SK-N-SH (cell line): ENCODE results near the gene ZAP70.

Source experiments
- EZH2phosphoT487 ChIP-seq: fragments of 200-600 bp; sonication (generic); IDR thresholded peaks from 2 replicates; pipeline ENCODE4 v1.6.1; 2017; ENCODE audit warnings: low read depth, mixed run types, mild to moderate bottlenecking, antibody characterized with exemption, moderate library complexity, borderline replicate concordance
- GABPA ChIP-seq: IDR thresholded peaks from 2 replicates; pipeline ENCODE4 v1.4.0; 2012; ENCODE audit warnings: low read depth, mild to moderate bottlenecking
- JUND ChIP-seq: IDR thresholded peaks from 2 replicates; pipeline ENCODE4 v1.4.0; 2012
- RFX5 ChIP-seq: IDR thresholded peaks from 2 replicates; pipeline ENCODE4 v1.6.1; 2012; ENCODE audit warnings: mild to moderate bottlenecking, improper control_type of control experiment, low read length
- TF ChIP-seq, protein P1 (sequence below): fragments of 150-350 bp; IDR thresholded peaks from 2 replicates; pipeline ENCODE4 v1.6.1; 2017; ENCODE audit warnings: antibody characterized with exemption, low read length, low read depth, borderline replicate concordance
- TF ChIP-seq, protein P2 (sequence below): fragments of 200-600 bp; sonication (generic); IDR thresholded peaks from 2 replicates; pipeline ENCODE4 v1.6.1; 2017; ENCODE audit warnings: antibody characterized with exemption, mild to moderate bottlenecking, moderate library complexity

DNA sequence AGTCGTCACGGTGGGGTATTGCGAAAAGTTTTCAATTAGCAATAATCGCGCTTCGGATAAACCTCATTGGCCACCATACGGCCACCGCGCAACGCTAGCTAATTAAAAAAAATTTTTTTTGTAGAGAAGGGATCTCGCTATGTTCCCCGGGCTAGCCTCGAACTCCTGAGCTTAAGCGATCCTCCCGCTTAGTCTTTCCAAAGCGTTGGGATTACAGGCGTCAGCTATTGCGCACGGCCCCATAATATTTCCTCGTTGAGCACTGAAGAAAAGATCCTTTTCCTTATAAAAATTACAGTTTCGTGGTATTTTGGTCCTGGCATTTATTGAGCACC is 48.8 kb upstream of the ZAP70 start:
- TF ChIP-seq, protein P1, sequence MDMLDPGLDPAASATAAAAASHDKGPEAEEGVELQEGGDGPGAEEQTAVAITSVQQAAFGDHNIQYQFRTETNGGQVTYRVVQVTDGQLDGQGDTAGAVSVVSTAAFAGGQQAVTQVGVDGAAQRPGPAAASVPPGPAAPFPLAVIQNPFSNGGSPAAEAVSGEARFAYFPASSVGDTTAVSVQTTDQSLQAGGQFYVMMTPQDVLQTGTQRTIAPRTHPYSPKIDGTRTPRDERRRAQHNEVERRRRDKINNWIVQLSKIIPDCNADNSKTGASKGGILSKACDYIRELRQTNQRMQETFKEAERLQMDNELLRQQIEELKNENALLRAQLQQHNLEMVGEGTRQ = no peak
- TF ChIP-seq, protein P2, sequence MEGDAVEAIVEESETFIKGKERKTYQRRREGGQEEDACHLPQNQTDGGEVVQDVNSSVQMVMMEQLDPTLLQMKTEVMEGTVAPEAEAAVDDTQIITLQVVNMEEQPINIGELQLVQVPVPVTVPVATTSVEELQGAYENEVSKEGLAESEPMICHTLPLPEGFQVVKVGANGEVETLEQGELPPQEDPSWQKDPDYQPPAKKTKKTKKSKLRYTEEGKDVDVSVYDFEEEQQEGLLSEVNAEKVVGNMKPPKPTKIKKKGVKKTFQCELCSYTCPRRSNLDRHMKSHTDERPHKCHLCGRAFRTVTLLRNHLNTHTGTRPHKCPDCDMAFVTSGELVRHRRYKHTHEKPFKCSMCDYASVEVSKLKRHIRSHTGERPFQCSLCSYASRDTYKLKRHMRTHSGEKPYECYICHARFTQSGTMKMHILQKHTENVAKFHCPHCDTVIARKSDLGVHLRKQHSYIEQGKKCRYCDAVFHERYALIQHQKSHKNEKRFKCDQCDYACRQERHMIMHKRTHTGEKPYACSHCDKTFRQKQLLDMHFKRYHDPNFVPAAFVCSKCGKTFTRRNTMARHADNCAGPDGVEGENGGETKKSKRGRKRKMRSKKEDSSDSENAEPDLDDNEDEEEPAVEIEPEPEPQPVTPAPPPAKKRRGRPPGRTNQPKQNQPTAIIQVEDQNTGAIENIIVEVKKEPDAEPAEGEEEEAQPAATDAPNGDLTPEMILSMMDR = 0 out of 2 replicates have a peak, but pooled peaks have one; percentile 3
- TF ChIP-seq EZH2phosphoT487 (no peak), GABPA (no peak), RFX5 (no peak), JUND (no peak)
